ENCODE measurements around the gene LOXL3.
A peak's percentile ranks its signal among the peaks of the same experiment; 100 is the strongest.

LOXL3 gene

DNA sequence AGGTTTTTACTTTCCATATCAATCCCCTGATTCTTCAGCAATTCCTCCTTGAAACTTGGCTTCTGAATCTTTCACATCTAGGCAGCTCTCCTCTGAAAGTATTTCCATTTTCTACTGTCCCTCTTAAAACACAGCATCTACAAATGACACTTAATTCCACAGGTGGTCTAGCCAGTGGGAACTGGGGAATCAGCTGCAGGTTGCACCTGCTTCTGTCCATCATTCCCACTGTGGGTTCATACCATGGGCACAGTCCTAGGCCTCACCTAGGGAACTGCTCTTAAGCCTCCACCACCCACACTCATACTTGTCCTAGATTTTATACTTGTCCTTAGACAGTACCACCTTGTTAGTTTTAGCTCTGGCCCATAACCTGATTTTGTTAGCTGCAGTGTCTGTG, 2.2 kb downstream of the LOXL3 start:
- FAIRE-seq: no peak

DNA sequence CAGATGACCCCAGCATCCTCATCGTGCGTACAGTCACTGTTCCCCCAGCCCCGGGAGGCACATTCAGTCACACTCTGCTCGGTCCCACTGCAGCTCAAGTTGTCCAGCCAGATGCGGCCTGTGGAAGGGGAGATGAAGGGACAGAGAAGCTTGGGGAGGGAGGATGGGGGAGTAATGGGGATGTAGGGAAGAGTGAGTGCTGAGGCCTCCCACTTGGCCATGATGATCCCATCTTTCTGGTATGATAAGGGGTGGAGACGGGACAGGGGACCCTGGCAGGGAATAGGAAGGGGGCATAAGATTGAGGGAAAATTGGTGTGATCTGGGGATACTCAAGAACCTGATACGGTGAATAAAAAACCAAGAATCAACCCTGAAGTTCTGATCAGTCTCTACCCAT, 3.5 kb downstream of the LOXL3 start:
- no peak for FAIRE-seq

DNA sequence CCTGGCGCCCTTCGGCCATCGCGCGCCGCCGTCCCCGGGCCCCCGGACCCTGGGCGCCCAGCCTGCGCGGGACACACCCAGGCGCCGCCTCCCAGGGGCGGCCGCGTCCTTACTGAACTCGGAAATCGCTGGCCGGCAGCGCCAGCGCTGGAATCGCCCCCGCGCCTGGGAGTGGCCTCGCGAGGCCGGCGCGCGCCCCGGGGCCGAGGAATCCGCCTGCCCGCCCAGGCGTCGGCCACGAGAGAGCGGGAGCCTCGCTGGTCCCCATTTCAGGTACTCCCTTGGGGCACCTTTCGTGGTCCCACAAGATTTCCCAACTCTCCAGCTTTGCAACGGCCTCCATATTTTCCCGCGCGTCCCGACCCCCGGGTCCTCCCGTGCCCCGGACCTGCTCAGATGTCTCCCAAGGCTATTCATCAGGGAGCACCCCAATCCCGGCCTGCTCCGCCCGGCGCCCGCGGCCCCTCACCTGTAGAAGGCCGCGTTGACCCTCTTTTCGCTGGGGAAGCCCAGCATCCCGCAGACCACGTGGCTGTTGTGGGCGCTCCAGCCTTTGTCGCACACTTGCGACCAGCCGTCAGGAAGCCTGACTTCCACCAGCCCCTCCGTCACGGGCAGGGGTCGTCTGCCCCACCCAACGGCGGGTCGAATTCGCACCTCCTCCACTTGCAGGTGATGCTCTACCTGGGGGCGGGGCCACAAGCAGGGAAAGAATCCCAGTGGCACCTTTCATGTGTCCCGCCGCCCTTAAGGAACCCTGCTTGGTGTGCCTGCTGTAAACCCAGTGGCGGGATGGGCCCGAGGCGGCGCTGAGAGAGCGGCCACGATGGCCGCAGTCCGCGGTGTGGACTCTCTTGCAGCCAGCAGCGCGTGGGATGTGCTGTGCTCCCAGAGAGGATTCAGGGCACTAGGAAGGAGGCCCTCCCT, 4.6 kb downstream of the LOXL3 start:
- FAIRE-seq: no peak

DNA sequence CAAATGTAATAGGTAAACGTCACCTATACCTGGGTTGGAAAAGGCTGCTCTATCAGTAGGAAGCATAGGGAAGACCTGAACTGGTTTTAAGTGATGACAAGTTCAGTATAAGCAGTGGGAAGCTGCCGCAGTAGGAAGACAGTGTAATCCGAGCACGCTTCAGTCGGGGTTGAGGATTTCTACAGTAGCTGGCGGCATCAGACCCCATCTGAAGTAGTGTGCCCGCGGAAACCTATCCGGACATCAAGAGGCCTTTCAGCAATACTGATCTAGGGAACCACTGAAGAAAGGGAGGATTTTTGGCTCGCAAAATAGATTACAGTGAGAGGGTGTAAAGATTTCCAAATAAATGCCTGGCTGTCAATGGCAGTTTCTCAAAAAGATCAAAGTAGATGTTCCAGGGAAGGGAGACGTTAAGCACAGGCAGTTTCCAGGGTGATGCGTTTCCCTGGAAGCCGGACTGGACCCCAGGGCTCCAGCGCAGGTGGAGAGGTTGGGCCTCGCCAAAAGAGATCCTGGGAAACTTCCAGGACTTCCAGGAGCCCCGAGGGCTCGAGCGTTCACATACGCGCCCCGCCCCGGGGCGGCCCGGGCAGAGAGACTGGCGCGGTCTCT, 5.3 kb downstream of the LOXL3 start:
- FAIRE-seq: no peak

DNA sequence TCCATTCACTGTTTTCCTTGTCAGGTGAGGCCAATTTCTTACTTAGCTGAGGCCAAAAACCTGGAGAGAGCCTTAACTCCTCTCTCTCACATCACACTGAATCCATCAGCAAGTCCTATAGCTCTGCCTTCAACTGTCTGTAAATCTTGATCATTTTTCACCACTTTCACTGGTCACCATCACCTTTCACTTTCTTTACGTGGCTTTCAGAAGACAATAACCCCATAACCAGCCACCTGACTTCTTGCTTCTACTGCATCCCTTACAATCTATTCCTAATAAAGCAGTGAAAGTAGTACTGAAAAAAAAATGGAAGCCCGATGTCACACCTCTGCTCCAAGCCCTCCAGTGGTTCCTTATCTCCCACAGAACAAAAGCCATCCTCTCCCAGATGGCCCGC, 7.7 kb downstream of the LOXL3 start:
- FAIRE-seq: no peak

DNA sequence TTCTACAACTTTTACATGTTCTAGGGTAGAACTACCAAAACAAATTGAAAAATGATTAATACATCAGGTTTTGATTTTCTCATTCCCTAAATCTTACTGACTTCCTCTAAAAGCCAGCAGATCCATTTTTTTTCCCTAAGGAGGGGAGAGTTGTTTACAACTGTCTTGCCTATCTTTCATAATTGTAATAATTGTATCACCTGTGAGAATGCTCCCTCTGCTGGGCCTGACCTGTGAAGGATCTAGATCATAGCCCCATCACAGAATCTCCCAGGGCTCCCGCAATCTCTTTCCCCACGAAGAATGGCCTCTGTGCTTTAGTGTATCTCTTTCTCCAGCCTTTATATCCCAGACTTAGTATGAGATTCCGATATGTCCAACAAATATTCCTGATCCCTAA, 9.1 kb downstream of the LOXL3 start:
- no peak for FAIRE-seq

DNA sequence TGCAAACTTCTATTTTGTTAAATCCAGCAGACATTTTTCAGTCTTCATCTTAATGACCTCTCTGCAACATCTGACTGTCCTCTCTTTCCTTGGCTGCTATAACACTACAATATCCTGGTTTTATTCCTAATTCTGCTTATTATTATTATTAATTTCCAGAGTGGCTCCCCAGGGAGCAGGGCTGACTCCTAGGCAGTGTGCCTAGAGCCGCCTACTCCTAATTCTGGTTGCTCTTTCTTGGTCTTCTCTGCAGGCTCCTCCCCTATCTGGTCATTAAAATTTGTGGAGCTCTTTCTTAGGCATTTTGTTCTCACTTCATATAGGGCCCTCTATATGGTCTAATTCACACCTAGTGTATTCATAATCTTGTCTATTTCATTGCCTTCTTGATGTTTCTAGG, 10.8 kb downstream of the LOXL3 start:
- no peak for FAIRE-seq

DNA sequence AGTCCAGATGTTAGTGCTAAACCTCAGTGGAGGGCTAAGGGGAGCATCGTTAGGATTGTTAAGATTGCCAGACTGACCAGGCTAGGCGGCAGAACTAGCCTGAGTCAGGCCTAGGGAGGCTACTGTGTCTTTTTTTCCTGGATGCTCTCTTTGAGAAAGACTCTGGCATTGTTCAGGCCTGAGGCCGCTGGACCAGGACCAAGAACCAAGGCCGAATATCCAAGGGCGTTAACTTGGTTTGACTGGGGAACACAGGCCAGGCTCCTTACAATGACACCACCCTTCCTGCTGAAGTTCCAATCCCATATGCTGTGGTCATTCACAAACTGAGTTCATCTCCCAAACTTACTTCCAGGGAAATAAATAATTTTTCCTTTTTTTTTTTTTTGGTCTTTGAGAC, 13.5 kb downstream of the LOXL3 start:
- no peak for FAIRE-seq

DNA sequence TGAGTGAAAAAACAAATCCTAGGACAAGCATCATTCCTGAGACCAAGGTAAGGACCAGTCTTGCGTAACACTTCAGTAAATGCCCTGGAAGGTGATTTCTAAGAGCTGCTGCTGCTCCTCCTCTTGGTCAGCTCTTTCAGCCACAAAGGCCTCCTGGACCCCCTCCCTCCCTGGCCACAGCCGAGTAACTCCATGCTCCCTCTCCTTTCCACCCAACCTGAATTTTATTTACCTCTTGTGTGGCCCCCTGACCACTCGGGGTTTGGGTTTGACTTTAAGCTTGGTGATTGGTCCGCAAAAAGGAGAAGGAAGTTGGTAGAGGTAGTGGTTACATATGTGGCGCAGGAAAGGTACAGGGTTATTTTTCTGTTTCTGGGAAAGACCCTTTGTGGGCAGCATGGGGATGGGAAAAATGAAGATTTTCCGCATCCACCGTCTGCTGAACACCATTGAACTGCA, 14.8 kb downstream of the LOXL3 start:
- no peak for FAIRE-seq

DNA sequence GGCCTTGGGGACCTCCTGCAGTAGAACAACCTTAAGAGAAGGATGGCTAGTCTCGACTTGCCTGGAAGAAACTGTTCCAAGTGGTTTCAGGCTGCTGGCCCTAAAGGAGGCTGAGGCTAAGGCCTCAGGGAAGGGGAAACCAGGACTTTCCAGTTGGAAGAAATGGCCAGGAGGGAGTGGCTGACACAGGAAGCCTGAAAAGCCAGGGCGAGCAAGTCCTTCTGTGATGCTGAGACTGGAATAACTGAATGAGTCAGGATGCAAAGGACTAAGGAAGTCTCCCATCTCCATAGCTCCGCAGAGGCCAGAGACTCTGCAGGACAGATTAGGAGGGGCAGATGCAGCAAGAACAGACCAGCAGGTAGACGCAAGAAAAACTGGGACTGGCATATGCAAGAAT, 16.6 kb downstream of the LOXL3 start:
- FAIRE-seq: no peak

DNA sequence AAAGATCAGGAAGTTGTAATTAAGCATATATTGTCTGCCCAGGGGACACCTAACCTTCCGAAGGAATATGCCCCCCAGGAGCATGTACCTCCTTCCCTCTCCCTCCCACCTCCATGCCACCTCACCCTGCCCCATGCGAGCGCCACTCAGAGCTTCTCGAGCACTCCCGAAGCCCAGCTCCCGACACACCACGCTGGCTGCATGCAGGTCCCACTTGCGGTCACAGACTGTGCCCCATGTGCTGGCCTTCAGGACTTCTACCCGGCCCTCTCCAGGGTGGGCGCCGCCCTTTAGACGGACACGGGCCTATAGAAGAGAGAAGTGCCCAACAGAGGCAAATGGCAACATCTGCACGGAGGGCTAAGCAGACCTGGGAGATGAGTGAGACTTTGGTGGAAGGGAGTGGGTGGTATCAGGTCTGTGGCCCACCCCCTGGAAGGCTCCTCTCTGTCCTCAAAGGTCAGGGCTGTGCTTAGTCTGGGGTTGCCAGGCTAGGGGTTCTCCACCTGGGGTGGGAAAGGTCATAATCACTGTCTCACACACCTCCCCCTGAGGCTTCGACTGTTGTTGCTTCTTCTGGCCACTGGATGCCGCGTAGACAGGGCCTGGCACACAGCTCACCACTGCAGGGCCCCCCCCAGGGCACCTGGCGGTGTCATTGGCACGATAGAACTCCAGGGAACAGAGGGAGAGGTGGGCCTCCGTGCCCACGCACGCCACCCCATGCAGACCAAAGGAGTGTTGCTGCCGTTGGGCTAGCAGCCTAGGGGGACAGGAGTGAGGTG, 17.4 kb downstream of the LOXL3 start:
- no peak for FAIRE-seq

DNA sequence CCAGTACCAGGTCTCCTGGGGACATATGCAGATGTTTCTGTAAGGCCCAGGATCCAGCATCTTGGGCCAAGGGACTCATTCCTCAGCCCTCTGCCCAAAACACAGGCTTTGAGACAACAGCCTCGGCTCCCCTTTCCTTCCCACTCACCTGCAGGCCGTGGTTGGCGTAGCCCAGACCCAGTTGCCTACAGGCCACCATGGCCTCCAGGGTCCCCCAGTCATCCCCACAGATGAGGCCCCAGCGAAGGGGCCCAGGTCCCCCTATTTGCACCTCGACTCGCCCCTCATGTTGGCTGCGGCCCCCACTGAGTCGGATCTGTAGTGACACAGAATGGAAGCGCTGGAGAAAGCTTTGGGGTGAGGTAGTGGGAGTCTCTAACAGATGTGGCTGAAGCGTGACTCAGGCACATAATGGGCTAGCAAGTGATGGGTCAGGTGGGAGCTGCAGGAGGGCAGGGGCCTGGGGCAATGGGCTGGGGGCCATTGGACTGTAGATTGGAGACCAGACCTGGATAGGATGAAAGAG, 18.2 kb downstream of the LOXL3 start:
- FAIRE-seq: no peak

DNA sequence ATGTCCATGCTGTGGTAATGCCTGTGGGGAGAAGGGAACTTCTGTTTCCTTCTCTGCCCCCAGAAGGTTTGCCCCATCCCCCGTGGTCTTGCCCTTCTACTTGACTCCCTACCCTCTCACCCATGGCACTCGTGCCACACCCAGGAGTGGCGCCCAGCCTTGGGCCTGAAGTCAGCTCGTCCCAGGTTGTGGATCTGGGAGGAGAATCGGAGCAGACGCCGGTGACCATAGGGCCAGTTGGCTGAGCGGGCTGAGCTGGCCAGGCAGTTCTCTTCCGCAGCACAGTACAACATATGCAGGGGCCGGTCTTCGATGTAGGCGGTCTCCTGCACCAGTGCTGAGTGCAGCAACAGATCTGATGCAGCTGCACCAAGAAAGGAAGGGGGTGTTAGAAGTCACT, 19.3 kb downstream of the LOXL3 start:
- no peak for FAIRE-seq

DNA sequence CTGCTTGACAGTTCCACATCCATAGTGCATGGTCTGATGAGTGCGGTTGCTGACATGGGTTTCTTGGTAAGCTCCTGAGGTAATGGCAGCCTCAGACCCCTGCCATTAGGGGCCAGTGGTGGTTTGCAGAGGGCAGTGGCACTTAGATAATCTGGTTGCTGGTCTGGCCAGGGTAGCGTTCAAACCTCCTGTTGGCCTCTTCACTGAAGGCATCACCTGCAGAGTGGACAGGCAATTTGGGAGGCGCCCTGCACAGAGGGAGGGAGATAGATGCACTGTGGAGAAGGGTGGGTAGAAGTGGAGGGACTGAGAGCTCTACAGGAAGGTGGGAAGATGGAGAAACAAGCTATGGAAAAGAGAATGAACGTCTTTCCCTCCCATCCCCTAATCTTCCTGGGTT, 20.3 kb downstream of the LOXL3 start:
- no peak for FAIRE-seq

DNA sequence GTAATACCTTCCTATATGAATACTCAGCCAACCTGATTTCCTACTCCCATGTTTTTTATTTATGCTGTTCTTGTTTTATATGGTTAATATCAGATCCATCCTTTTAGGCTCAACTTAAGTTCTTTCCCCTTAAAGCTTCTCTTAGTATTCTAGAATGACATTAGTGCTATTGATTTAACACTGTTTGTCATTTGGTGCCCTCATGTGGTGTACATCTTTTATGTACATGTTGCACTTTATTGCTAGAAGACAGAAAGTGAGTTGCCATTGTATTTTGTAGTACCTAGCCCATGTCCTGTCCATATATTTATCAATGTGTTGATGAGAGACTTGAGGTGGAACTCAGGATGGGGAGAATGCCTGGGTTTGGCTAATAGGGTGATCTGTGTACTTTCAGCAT, 21.5 kb downstream of the LOXL3 start:
- FAIRE-seq: peak; percentile 92

DNA sequence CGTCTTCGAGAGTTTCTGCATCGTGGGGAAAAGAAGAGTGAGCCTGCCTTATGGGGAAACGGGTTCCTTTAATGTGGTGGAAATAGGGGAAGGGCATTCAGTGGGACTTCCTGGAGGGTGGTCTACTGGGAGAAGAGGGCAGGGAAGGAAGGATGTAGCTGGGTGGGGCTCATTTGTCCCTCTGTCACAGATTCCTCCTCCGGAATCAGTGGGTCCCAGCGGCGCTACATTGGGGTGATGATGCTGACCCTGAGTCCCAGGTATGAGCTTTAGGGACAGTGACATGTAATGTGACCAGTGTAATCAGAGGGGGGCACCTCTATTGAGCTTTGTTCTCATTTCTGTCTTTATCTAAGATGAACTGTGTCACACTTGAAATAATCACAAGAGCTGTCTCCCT, 22.1 kb downstream of the LOXL3 start:
- no peak for FAIRE-seq

DNA sequence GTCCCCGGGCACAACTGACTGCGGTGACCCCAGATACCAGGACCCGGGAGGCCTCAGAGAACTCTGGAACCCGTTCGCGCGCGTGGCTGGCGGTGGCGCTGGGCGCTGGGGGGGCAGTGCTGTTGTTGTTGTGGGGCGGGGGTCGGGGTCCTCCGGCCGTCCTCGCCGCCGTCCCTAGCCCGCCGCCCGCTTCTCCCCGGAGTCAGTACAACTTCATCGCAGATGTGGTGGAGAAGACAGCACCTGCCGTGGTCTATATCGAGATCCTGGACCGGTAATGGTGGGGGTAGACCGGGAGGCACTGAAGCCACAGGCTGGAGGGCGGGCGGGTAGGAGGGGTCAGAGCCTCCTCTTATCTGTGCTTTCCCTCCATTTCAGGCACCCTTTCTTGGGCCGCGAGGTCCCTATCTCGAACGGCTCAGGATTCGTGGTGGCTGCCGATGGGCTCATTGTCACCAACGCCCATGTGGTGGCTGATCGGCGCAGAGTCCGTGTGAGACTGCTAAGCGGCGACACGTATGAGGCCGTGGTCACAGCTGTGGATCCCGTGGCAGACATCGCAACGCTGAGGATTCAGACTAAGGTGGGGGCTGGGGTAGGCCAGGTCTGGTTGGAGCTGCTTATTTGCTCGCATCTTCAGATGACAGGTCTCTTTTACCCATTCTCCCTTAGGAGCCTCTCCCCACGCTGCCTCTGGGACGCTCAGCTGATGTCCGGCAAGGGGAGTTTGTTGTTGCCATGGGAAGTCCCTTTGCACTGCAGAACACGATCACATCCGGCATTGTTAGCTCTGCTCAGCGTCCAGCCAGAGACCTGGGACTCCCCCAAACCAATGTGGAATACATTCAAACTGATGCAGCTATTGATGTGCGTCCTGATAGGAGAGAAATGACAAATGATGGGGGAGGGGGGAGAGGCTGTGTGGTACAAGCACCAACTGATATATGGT, 23.2 kb downstream of the LOXL3 start:
- FAIRE-seq: no peak

DNA sequence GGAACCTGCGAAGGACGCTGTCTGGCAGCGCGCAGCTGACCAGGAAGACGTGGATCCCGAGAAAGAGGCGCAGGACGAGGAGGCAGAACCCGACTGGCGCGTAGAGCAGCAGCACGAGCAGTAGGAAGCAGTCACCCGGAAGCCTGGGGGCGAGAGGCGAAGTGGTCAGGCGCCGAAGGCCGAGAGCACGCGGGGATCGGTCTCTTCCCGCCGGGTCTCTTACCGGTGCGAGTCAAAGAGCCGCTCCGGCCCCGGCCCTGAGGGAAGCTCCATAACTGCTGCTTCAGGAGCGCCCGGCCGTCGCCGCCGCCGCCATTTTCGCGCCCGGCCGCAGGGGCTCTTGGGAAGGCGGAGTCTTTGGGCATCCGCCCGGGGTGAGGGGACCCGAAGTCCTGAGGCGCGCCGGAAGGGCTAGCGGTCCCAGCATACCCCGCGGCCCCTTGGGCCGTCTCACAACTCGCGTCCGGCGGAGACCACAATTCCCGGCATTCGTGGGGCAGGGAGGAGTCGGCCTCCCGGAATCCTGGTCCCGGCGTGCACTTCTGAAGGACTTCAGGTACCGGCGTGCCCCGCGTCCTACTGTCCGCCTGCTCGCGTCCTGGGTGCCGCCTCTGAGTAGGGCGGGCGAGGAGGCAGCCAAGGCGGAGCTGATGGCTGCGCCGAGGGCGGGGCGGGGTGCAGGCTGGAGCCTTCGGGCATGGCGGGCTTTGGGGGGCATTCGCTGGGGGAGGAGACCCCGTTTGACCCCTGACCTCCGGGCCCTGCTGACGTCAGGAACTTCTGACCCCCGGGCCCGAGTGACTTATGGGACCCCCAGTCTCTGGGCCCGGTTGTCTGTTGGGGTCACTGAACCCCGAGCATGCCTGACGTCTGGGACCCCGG, 24.1 kb downstream of the LOXL3 start, which contains the start of the genes AUP1 and HTRA2:
TSS of gene AUP1 (minus strand) at position 350 of the 882 bp plus-strand sequence. CDS start at position 273, 77 bp downstream.
TSS of gene HTRA2 (plus strand) at position 577 of the 882 bp plus-strand sequence. CDS start at position 651, 74 bp downstream.
- FAIRE-seq: peak; percentile 97

DNA sequence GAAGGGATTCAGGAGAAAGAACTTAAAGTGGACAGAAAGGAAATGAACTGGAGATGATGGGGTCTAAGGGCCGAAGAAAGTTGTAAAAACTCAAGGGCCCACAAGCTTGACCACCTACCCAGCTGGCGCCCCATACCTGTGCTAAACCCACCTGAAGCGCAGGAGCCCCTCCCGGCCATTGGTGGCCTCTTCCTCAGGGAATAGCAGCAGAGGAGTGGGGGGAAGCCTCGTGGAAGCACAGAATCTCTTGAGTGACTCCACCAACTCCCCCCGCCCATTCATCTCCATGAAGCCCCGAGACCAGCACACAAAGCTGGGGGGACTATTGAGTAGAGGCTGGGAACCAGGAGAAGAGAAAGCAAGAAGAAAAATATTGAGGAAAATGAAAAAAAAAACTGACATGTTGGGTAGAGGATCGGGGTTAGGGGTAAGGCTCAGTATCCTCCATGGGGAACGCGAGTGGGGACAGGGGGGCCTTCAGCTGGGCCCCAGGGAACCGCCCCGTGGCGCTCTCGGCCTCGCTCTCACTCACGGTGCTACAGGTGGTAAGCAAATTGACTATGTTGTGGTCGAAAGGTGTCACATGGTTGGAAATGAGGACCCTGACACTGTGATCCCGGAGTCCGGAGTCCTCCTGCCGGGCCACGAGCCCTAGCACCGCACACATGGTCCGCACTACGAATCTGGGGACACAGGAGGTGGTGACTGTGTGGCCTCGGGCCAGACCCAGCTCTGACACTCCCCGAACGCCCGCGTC, 25.0 kb downstream of the LOXL3 start:
- no peak for FAIRE-seq

DNA sequence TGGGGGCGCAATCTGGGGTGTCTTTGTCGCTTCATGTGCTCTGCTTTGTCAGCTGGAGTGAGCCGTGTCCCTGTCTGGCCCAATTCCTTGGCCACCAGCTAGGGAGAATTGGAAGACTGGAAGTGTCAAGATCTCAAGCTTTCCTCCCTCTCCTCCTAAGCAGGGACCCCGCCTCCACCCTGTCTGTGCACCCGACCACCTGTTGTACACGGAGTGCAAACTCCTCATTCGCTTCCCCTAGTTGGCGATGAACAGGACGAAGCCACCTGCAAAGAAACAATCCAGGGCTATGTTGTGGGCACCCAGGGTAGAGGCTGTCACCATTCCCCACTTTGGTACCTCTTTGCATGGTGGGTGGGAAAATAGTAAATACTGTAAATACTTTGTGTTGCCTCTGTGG, 26.0 kb downstream of the LOXL3 start:
- FAIRE-seq: no peak

Measured in G401.6 (cell line).